HCT116 (cell line): ENCODE results near the gene ELF2. TPM values are rescaled to one million over a fixed set of nuclear protein-coding genes. Genes with fewer than 3 reads are reported as not detected.

Experiments
- ATAC-seq: fragments of 200-7000 bp; cut with Tn5 transposase; 2 replicates; pipeline ENCODE4 v1.9.1; 2020; ENCODE audit warnings: mild to moderate bottlenecking, moderate library complexity
- BruUV-seq: library from RNA; stranded (reverse); fragments of 400-500 nt; replicated peaks from 2 replicates; lab custom pipeline; 2021; lab: Mats Ljungman, UMichigan
- CTCF ChIA-PET: fragments of 300-600 bp; sonication (Branson Sonifier 250); formaldehyde crosslinking; loops from one replicate; lab custom pipeline; 2021; ENCODE audit warnings: antibody characterized with exemption; lab: Charles Lee
- POLR2A ChIA-PET: fragments of 300-600, 350-600 bp; sonication (Branson Sonifier 250); formaldehyde crosslinking; loops from one replicate; lab custom pipeline; 2021; ENCODE audit warnings: antibody characterized with exemption; lab: Charles Lee
- RAD21 ChIA-PET, 2 experiments: fragments of 300-600 bp; sonication (Branson Sonifier 250); formaldehyde crosslinking; loops; one replicate each; lab custom pipeline; 2023; ENCODE audit warnings: low total read pairs in 2 of 2; ENCODE audit not compliant: uncharacterized antibody in 2 of 2, unreplicated experiment in 2 of 2, low non-redundant PET in 1 of 2; lab: Charles Lee
- DNase-seq: peaks from one replicate; pipeline ENCODE4 v3.0.0-alpha.2; 2010; ENCODE audit warnings: low read depth, low spot score
- H2AFZ ChIP-seq: fragments of 200-600 bp; shearing (Covaris generic), sonication (generic); 2 replicates; pipeline ENCODE4 v1.6.1; 2017; ENCODE audit warnings: low read depth, mixed run types, mixed read lengths, antibody characterized with exemption, low read length; ENCODE audit not compliant: poor library complexity, severe bottlenecking
- H3K27ac ChIP-seq: 2 replicates; pipeline ENCODE4 v1.5.1; 2012; ENCODE audit warnings: low read depth, low read length
- H3K27me3 ChIP-seq: fragments of 200-600 bp; sonication (generic); 2 replicates; pipeline ENCODE4 v1.6.1; 2016; ENCODE audit warnings: mixed run types, low read length, mixed read lengths; ENCODE audit not compliant: insufficient read depth
- H3K36me3 ChIP-seq, 2 experiments: fragments of 200-500 bp in 1 of 2; fragments of 200-600 bp in 1 of 2; sonication (Bioruptor generic) in 1 of 2; sonication (generic) in 1 of 2; 2 replicates each; pipeline versions ENCODE4 v1.5.1 to v1.6.1; 2014 to 2016; ENCODE audit warnings: low read length in 2 of 2, inconsistent platforms in 1 of 2, mixed read lengths in 1 of 2, mixed run types in 1 of 2; ENCODE audit not compliant: insufficient read depth in 2 of 2, control insufficient read depth in 1 of 2
- H3K4me1 ChIP-seq, 2 experiments: fragments of 200-600 bp in 1 of 2; sonication (generic) in 1 of 2; 2 replicates each; pipeline versions ENCODE4 v1.5.1 to v1.6.1; 2012 to 2017; ENCODE audit warnings: low read length in 2 of 2, inconsistent platforms in 1 of 2, mild to moderate bottlenecking in 1 of 2, mixed read lengths in 1 of 2, mixed run types in 1 of 2, moderate library complexity in 1 of 2; ENCODE audit not compliant: insufficient read depth in 2 of 2, control insufficient read depth in 1 of 2
- H3K4me2 ChIP-seq: fragments of 200-600 bp; sonication (generic); 2 replicates; pipeline ENCODE4 v1.6.1; 2017; ENCODE audit warnings: mixed run types, low read length, mixed read lengths
- H3K4me3 ChIP-seq, 2 experiments: fragments of 200-600 bp in 1 of 2; sonication (generic) in 1 of 2; replicated peaks in 1 of 2; 2 replicates each; pipeline ENCODE4 v1.5.1; 2011 to 2016; ENCODE audit warnings: low read length in 2 of 2, control low read depth in 1 of 2, low read depth in 1 of 2, mild to moderate bottlenecking in 1 of 2, mixed read lengths in 1 of 2, mixed run types in 1 of 2
- H3K79me2 ChIP-seq: fragments of 200-600 bp; sonication (generic); 2 replicates; pipeline ENCODE4 v1.6.1; 2017; ENCODE audit warnings: mild to moderate bottlenecking, mixed run types, low read length, moderate library complexity, mixed read lengths; ENCODE audit not compliant: insufficient read depth
- H3K9ac ChIP-seq: fragments of 200-600 bp; sonication (generic); 2 replicates; pipeline ENCODE4 v1.6.1; 2016; ENCODE audit warnings: low read length, mixed read lengths
- H3K9me2 ChIP-seq: fragments of 200-600 bp; sonication (generic), shearing (Covaris generic); 2 replicates; pipeline ENCODE4 v1.6.1; 2017; ENCODE audit warnings: mixed run types, mild to moderate bottlenecking, moderate library complexity; ENCODE audit not compliant: insufficient read depth
- H3K9me3 ChIP-seq, 2 experiments: fragments of 200-500 bp in 1 of 2; fragments of 200-600 bp in 1 of 2; sonication (Bioruptor generic) in 1 of 2; sonication (generic) in 1 of 2; 2 replicates each; pipeline ENCODE4 v1.6.1; 2014 to 2017; ENCODE audit warnings: low read length in 2 of 2, mixed read lengths in 2 of 2, inconsistent platforms in 1 of 2, low read depth in 1 of 2, mild to moderate bottlenecking in 1 of 2, mixed run types in 1 of 2, moderate library complexity in 1 of 2; ENCODE audit not compliant: control insufficient read depth in 1 of 2, insufficient read depth in 1 of 2
- H4K20me1 ChIP-seq: fragments of 200-600 bp; sonication (generic), shearing (Covaris generic); 2 replicates; pipeline ENCODE4 v1.6.1; 2017; ENCODE audit warnings: mixed run types, mild to moderate bottlenecking, moderate library complexity; ENCODE audit not compliant: insufficient read depth
- ATF3 ChIP-seq: IDR thresholded peaks from 2 replicates; pipeline ENCODE4 v1.6.1; 2012
- CBX3 ChIP-seq: IDR thresholded peaks from 2 replicates; pipeline ENCODE4 v1.6.1; 2012; ENCODE audit warnings: low read depth
- CEBPB ChIP-seq: IDR thresholded peaks from 2 replicates; pipeline ENCODE4 v1.6.1; 2012; ENCODE audit warnings: low read depth
- EZH2 ChIP-seq: fragments of 200-600 bp; sonication (generic); IDR thresholded peaks from 2 replicates; pipeline ENCODE4 v1.6.1; 2017; ENCODE audit warnings: antibody characterized with exemption, mixed run types
- FOSL1 ChIP-seq: IDR thresholded peaks from 2 replicates; pipeline ENCODE4 v1.6.1; 2012; ENCODE audit warnings: low read depth
- JUND ChIP-seq: IDR thresholded peaks from 2 replicates; pipeline ENCODE4 v1.6.1; 2012
- POLR2AphosphoS5 ChIP-seq: IDR thresholded peaks from 2 replicates; pipeline ENCODE4 v1.6.1; 2011; ENCODE audit warnings: mild to moderate bottlenecking, low read depth, low read length, moderate library complexity
- RAD21 ChIP-seq: IDR thresholded peaks from 2 replicates; pipeline ENCODE4 v1.6.1; 2012; ENCODE audit warnings: low read depth, mild to moderate bottlenecking
- SP1 ChIP-seq: IDR thresholded peaks from 2 replicates; pipeline ENCODE4 v1.6.1; 2012; ENCODE audit warnings: low read depth
- intact Hi-C: fragments of 100-400 bp; cut with micrococcal nuclease; formaldehyde crosslinking; loops from 2 replicates; pipeline ENCODE4 v1.10.0; 2022
- total RNA-seq: library from RNA; stranded (reverse); gene quantifications from one replicate; pipeline ENCODE4 v1.2.1, GENCODE V29; 2021; ENCODE audit not compliant: unreplicated experiment
- TF ChIP-seq, protein P1 (sequence below), 3 experiments: fragments of 200-600 bp in 1 of 3; sonication (generic) in 1 of 3; IDR thresholded peaks in 2 of 3; conservative IDR thresholded peaks in 1 of 3; 2 replicates each; pipeline ENCODE4 v1.5.1; 2012 to 2017; ENCODE audit warnings: low read depth in 2 of 3, low read length in 2 of 3, antibody characterized with exemption in 1 of 3, borderline replicate concordance in 1 of 3, control low read depth in 1 of 3, mild to moderate bottlenecking in 1 of 3, mixed read lengths in 1 of 3, mixed run types in 1 of 3, moderate library complexity in 1 of 3; ENCODE audit not compliant: insufficient read depth in 1 of 3
- TF ChIP-seq, protein P2 (sequence below): IDR thresholded peaks from 2 replicates; pipeline ENCODE4 v1.6.1; 2012

Gene ELF2
- total RNA-seq, 1 experiment from 2014 or later, result 28.2 TPM

DNA sequence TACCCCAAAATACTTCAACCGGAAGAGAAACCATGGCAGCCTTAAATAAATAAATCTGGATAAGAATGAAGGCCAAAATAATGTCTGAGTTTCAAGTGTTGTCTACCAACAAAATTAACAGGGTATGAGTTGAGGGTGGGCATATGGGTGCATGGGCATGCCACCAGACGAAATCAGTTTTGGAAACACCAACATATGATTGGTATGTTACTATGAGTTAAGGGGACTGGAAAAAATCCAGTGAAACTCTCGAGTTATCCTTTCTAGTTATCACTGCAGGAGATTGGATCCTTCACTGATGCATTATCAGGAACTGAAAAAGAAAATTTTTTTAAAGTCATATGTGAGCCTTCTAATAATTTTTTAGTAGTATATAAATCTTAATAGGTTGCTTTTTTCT is 129.0 kb downstream of the ELF2 start:
- intact Hi-C loops, result no loop called here
- RAD21 ChIA-PET, result no interaction called here
- no peak overlapping the region for H3K9ac ChIP-seq
- no peaks in the 10 kb centered on the region for H3K9me2 ChIP-seq
- no peak overlapping the region for H3K4me2 ChIP-seq
- TF ChIP-seq CBX3, result no peak
- peaks cover 67% of the 10 kb centered on the region for H3K79me2 ChIP-seq
- peaks cover 16 to 22% of the 10 kb centered on the region in 2 experiments; a peak in 3 of 4 replicates for H3K36me3 ChIP-seq
- no TSS peak for BruUV-seq
- POLR2A ChIA-PET, result no interaction called here
- CTCF ChIA-PET, result interaction anchor here (2.6 kb wide), 1 partner anchor 18 kb away, joined by 9 read pairs; no protein-coding TSS in a partner anchor
- H3K4me1 ChIP-seq, result no peaks in the 10 kb centered on the region
- H3K27ac ChIP-seq, result no peak overlapping the region
- no peak for ATAC-seq
- H3K9me3 ChIP-seq, result no peaks in the 10 kb centered on the region
- H4K20me1 ChIP-seq, result peaks cover 5% of the 10 kb centered on the region; the same call in 1 of the 2 replicates
- no peaks in the 10 kb centered on the region for H3K27me3 ChIP-seq
- no peak for DNase-seq
- H3K4me3 ChIP-seq, result no peak overlapping the region
- no peak overlapping the region for H2AFZ ChIP-seq

DNA sequence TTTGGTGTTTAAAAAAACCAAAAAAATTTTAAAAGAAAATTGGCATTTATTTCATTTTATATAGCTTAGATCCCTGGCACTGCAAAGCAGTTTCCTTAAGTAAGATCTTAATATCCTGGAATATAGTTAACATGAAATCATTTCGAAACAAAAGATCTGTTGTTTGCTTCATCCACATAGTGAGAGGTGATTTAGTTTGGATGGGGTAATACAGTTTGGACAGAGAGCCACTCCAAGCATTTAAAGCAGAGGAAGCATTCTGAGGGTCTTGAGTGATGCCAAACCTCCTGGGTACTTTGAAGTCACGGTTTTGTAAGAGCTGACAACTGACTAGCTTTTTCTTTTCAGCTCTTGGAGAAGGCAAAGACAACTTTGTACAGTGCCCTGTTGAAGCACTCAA is 132.7 kb downstream of the ELF2 start:
- POLR2A ChIA-PET, result interaction anchor here (1.5 kb wide), 1 partner anchor 30 kb away, joined by 6 read pairs; no protein-coding TSS in a partner anchor
- Histone ChIP-seq H4K20me1 (peaks cover 5% of the 10 kb centered on the region; the same call in 1 of the 2 replicates), H3K36me3 (peaks cover 16 to 24% of the 10 kb centered on the region in 2 experiments; a peak in 3 of 4 replicates), H3K4me2 (no peak overlapping the region), H2AFZ (no peak overlapping the region), H3K27ac (no peak overlapping the region), H3K9me3 (no peaks in the 10 kb centered on the region), H3K79me2 (peaks cover 86% of the 10 kb centered on the region), H3K4me3 (no peak overlapping the region), H3K4me1 (no peaks in the 10 kb centered on the region), H3K9me2 (no peaks in the 10 kb centered on the region), H3K27me3 (no peaks in the 10 kb centered on the region), H3K9ac (no peak overlapping the region)
- TF ChIP-seq POLR2AphosphoS5 (no peak), RAD21 (no peak), FOSL1 (no peak), CEBPB (no peak), SP1 (no peak), JUND (no peak), ATF3 (no peak), EZH2 (no peak)
- TF ChIP-seq, protein P1, sequence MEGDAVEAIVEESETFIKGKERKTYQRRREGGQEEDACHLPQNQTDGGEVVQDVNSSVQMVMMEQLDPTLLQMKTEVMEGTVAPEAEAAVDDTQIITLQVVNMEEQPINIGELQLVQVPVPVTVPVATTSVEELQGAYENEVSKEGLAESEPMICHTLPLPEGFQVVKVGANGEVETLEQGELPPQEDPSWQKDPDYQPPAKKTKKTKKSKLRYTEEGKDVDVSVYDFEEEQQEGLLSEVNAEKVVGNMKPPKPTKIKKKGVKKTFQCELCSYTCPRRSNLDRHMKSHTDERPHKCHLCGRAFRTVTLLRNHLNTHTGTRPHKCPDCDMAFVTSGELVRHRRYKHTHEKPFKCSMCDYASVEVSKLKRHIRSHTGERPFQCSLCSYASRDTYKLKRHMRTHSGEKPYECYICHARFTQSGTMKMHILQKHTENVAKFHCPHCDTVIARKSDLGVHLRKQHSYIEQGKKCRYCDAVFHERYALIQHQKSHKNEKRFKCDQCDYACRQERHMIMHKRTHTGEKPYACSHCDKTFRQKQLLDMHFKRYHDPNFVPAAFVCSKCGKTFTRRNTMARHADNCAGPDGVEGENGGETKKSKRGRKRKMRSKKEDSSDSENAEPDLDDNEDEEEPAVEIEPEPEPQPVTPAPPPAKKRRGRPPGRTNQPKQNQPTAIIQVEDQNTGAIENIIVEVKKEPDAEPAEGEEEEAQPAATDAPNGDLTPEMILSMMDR (IDR thresholded peaks at IDR 0.05 in 2 of 3, conservative IDR thresholded peaks at IDR 0.05 in 1 of 3; ENCODE audit: borderline replicate concordance in 1 of 3, insufficient read depth in 1 of 3, low read depth in 2 of 3, low read length in 2 of 3), result no peak
- TF ChIP-seq, protein P2, sequence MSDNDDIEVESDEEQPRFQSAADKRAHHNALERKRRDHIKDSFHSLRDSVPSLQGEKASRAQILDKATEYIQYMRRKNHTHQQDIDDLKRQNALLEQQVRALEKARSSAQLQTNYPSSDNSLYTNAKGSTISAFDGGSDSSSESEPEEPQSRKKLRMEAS, result no peak
- RAD21 ChIA-PET, result no interaction called here
- no peak for DNase-seq
- no TSS peak for BruUV-seq
- no peak for ATAC-seq
- CTCF ChIA-PET, result interaction anchor here (2.7 kb wide), 1 partner anchor 14 kb away, joined by 10 read pairs; no protein-coding TSS in a partner anchor
- intact Hi-C loops, result no loop called here
